GM19328 (cell line): Measurements from ENCODE around the gene USP26.
"Not testable (repeated sequence)": the region's sequence is repeated elsewhere in the genome, so short reads cannot be mapped to it uniquely, and the experiment has no call there.

Experiments used
- ATAC-seq: cut with Tn5 transposase; IDR thresholded peaks from one replicate; pipeline ENCODE4 v1.9.1; 2021; ENCODE audit warnings: mild to moderate bottlenecking, moderate library complexity; ENCODE audit not compliant: unreplicated experiment

USP26 gene, protein sequence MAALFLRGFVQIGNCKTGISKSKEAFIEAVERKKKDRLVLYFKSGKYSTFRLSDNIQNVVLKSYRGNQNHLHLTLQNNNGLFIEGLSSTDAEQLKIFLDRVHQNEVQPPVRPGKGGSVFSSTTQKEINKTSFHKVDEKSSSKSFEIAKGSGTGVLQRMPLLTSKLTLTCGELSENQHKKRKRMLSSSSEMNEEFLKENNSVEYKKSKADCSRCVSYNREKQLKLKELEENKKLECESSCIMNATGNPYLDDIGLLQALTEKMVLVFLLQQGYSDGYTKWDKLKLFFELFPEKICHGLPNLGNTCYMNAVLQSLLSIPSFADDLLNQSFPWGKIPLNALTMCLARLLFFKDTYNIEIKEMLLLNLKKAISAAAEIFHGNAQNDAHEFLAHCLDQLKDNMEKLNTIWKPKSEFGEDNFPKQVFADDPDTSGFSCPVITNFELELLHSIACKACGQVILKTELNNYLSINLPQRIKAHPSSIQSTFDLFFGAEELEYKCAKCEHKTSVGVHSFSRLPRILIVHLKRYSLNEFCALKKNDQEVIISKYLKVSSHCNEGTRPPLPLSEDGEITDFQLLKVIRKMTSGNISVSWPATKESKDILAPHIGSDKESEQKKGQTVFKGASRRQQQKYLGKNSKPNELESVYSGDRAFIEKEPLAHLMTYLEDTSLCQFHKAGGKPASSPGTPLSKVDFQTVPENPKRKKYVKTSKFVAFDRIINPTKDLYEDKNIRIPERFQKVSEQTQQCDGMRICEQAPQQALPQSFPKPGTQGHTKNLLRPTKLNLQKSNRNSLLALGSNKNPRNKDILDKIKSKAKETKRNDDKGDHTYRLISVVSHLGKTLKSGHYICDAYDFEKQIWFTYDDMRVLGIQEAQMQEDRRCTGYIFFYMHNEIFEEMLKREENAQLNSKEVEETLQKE

DNA sequence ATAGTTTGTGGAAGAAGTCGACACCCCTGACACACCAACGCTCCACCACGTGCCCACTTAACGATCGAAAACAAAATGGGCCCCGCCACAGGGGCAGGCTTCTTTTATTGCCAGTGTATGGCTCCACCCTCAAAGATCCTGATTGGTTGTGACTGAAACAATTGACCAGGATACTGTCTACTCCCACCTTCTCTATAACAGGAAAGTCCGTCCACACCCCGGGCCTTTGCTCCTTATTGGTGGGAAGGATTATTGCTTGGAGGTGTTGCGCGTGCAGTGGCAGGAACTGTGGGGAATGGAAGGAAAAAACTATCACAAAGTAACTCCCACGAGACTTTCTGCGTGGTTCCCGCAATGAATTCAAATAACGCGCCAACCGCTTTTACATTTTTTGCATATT, at the start of gene USP26:
TSS of gene USP26 (minus strand) at position 79 of the 400 bp plus-strand sequence. CDS start 68,889 bp downstream, outside the sequence.
- no peak for ATAC-seq

DNA sequence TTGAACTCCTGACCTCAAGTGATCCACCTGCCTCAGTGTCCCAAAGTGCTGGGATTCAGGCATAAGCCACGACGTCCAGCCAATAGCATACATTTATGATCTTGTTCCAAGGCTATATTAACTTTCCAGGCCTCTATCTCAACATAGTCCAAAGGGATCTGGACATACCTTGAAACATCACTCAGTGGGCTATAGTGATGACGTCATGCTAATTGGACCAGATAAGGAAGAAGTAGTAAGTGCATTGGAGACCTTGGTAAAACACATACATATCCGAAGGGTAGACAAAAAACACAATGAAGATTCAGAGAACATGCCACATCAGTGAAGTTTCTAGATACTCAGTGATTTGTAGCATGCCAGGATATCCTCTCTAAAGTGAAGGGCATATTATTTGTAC, 37.4 kb upstream of the USP26 start:
- no peak for ATAC-seq

DNA sequence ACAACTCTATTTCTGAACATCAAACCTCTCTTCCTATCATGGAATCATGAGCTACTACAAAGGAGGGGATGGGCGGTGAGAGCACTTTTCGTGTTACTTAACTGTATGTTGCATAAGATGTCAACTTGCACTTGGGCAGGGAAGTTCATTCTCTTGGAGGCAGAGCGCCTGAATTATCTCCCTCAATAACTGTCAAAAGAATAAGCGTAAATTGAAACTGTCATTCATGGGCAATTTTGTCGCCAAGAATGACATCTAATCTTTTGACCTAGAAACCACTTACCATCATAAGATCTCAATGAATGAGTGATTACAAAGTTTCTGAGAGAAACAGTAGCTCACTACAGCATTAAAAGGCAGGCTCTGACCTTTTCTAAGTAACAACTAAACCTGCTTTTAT, 23.5 kb upstream of the USP26 start:
- ATAC-seq, result no peak

DNA sequence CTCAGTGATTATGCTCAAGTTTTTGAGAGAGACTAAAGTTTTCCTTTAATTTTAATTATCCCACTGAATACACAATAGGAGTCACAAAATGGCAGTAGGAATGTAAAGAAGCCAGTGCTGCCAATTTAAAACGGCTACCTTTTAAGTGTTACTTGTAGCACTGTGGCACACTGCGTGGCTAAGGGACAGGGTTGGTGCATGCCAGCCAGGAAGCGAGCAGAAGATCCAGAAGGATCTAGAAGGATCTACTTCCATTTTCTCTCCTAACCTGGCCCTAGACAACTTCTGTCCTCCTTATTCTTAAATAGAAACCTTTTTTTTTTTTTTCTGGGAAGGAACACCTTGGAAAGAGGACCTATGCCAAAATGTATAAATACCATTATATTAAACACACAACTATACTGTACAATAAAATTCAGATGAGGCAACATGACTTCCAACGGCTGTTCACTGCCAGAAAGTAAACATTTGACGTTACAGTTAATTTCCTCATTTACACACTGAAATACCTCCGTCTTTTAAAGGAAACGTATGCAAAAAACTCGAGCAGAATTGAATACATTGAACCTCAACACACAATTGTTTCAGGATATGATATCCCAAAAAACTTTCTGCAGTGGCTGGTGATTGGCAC, 2.7 kb downstream of the USP26 start:
- ATAC-seq, result no peak

DNA sequence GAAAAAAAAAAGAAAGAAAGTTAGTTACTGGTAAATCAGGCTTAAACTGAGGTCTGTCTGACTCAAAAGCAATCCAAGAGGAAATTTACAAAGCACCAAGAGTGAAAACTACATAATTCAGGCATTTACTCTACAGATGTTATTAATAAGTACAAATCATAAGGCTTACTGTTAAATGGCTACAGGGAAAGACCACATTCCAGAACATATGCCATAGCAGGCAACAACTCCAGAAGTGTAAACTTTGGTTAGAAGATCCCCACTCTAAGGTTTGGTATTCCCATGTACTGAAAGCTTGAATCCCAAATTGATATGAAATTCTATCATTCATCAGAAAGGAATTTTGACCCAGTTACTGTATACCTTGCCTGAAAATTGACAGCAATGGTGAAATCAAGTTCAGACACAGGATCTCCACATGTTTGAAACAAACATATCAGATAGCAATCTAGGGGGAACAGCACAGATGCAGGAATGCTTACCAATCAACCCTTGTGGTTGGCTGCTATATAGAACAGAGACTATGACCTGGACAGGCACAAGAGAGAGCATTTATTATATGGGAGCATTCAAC, 6.6 kb downstream of the USP26 start:
- no peak for ATAC-seq

DNA sequence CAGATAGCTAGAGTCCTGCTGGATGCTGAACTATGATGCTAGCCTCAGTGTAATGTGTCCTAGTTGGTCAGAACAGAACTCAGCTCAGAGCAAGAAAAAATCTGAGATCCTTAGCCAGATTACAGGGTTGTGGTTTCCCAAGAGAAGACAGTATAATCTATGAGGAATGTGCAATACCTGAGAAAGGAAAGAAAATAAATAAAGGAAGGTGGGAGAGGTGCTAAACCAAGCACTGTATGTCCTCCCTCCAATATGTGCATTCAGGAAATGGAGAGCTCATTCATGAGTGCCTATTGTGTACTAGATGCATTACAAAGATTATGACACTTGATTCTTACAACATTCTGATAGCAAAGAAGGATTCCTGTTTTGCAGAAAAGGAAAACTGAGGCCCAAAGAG, 7.5 kb downstream of the USP26 start:
- ATAC-seq, result no peak

DNA sequence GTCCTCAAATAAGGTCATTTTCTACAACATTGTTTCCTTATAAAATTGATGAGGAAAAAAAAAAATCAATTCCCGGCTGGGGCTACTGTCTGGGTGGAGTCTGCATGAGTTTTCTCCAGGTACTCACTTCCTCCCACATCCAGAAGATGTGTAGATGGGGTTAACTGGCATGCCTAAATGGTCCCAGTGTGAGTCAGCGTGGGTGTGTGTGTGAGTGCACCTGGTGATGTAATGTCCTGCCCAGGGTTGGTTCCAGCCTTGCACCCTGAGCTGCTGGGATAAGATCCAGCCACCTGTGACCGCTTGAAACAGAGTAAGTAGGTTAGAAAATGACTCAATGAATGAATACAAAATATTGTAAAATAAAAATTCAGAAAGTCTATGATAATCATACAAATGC, 11.1 kb downstream of the USP26 start:
- no peak for ATAC-seq

DNA sequence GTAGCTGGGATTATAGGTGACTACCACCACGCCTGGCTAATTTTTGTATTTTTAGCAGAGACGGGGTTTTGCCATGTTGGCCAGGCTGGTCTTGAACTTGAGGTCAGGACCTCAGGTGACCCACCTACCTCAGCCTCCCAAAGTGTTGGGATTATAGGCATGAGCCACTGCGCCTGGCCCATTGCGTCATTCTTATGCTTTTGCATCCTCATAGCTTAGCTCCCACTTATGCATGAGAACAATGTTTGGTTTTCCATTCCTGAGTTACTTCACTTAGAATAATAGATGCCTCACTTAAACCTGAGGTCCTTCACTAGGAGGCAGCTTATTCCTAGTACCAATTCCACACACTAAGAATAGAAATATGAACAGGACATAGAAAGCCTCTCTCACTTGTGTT, 11.9 kb downstream of the USP26 start:
- ATAC-seq, result not testable (repeated sequence)

DNA sequence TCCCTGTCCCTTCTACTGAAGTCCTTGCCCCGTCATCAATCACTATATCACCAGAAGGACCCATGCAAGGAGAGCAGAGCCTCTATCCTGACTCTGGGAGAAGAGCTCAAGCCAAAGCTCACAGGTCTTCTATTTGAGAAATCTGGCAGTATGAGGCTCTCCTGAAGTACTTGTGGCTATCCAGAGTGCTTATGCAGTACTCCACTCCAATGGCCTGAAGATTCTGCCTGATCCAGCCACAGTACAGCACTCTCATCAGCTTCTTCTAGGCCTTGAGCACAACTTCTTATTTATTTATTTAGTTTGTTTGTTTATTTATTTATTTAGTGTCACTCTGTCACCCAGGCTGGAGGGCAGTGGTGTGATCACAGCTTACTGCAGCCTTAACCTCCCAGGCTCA, 13.0 kb downstream of the USP26 start:
- ATAC-seq, result no peak

DNA sequence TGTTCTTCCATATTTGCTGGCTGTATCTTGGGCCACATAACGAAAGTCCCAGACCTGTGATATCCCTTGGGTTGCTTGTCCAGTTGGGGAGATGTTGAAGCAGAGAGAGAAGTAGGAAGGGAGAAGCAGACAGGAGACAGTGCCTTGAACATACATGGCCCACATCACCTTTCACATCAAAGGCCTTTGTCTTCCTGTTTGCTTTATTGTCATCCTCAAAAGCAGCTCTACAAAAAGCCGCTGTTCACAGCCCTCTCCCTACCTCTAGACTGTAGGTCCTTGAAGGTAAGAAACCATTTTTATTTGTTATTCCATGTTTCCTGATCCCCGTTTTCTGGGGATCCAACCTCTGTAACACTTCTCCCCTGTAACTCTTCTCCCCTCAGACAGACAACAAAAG, 14.9 kb downstream of the USP26 start:
- no peak for ATAC-seq

DNA sequence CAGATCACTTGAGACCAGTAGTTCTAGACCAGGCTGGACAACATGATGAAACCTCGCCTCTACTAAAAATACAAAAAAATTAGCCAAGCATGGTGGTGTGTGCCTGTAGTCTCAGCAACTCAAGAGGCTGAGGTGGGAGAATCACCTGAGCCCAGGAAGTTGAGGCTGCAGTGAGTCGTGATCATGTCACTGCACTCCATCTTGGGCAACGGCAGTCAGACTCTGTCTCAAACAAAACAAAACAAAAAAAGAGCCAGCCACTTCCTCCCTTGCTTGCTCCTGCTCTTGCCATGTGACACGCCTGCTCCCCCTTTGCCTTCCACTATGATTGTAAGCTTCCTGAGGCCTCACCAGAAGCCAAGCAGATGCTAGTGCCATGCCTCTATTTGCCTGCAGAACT, 19.1 kb downstream of the USP26 start:
- not testable (repeated sequence) for ATAC-seq

DNA sequence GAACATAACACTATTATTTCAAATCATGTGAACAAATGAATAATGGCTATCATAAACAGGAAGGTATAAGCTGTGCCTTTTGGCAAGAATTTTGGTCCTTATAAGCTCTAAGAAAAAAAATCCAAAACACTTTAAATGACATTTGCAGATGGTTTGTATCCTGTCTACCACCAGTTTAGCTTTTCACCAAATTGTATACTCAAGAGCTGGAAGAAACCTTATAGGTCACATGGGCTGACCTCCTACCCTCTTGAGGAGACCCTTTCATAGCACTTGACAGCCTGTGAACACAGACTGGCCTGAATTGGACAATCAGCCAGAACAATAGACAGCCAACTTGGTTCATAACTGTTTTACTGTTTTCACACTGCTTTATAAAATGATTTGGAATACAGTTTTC, 24.3 kb downstream of the USP26 start:
- ATAC-seq, result no peak

DNA sequence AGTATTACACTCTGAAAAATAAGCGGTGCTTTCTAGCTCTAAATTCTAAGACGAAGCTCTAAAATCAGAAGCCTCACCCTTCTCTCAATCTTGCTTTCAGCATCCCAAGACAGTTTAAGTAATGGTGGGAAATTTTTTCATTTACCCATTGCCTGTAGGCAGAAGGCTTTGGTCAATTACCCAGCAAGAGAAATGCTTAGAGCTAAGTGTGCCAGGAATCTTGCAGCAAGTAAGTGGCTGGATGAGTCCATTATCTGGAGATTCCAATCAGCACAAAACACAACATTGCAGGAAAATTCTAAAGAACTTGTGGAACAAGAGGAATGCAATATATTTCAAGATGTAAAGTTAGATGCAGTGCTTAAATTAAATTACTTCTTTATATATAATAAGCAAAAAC, 28.4 kb downstream of the USP26 start:
- ATAC-seq, result no peak

DNA sequence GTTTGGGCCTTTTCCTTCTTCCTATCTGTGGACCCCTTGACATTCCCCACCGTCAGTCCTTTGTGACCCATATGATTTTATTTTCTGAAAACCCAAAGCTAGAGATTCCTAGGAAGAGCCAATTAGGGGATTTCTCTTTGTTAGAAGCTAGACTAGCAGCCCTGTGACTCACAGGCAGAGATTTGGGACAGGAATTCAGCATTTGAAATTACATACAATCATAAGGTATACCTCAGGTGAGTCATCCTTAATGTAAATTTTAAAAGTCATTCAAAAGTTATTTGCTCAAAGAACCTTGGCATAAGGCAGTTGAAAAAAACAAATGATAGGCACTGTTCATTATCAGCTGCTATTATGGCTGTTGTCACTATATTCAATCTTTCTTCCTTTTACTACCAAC, 40.6 kb downstream of the USP26 start:
- ATAC-seq, result no peak

DNA sequence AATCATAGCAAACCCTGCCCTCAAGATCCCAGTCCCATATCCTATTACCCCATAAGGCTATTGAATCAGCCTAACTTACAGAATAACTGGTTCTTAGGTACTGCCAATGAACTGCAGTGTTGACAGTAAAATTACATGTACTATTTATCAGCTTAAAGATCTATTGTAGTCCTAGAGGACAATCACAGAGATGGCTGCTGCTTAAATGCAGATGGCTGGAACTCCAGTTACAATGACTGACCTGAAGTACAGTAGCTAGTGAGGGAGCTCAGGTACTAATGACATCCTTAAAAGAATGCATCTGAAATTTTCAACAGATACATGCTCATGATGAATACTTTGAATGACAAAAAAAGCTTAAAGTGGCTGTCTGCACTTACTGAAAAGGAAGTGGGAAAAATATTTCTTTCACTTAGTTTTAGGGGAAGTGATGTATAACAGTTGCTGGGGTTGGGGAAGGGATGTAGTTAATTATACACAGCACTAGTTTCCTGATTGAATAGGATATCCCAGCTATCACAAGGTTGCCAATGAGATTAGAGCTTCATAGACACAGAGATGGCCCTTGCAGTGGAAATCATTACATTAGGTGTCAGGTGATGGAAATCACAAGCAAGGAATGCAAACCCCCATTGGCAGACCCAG, 42.0 kb downstream of the USP26 start:
- no peak for ATAC-seq

DNA sequence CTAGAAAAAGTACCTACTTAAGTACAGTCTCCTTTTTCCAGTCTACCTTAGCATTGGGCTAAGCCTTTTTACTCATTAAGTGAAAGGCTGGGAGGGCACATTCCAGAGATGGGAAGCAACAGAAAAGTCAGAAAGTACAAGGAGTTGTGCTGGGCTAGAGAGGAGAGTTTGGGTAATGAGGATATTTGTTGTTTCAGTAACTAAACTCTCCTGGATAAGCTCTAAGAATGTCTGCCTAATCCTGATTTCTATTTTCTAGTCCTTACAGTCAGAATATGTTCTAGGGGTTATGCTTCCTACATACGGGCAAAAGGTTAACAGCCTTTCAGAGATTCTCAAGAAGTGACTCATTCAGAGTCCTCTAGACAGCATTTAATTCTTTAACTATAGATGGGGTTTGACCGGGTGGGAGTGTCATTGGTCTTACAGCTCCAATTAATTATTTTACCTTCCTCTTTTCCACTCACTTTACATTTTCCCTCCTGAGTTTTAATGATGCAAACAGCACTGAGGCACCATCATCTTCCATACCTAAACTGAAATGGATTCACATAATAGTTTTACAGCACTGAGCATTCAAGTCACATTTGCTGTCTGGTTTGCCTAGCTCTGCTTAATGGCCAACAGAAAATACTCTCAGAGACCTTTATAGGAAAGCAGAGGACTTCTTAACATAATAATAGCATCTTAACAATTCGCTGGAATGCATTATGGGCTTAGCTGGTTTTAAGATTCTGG, 42.9 kb downstream of the USP26 start:
- ATAC-seq, result no peak

DNA sequence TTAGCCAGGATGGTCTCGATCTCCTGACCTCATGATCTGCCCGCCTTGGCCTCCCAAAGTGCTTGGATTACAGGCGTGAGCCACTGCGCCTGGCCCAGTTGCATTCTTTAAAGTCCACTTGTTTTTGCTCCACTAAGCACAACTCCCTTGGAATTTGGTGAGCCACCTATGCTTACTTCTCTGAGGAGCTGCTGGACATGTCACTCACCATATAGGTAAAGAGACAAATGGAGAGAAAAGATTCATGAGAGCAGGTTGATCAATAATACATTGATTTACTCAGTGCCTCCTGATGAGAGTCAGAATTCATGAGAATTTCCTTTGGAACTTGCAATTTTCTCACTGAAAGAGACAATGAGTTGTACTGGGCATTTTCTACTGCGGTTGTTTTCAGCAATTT, 48.2 kb downstream of the USP26 start:
- ATAC-seq, result no peak

DNA sequence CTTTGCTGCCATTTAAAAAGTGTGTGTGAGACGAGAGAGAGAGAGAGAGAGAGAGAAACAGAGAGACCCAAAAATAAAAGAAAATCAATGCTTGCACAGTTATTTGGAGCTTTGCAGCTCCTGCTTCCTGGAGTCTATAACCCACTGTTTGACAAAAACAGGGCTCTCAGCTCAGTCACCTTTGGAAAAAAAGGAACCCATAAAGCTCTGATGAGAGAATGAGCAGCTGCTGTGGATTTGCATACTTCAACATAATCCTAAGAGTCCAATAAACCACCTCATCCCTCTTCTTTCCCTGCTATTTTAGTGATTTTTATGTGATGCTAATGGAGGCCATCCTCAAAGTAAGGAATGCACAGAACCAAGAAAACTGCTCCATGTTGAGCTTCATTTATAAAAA, 50.3 kb downstream of the USP26 start:
- ATAC-seq, result no peak

DNA sequence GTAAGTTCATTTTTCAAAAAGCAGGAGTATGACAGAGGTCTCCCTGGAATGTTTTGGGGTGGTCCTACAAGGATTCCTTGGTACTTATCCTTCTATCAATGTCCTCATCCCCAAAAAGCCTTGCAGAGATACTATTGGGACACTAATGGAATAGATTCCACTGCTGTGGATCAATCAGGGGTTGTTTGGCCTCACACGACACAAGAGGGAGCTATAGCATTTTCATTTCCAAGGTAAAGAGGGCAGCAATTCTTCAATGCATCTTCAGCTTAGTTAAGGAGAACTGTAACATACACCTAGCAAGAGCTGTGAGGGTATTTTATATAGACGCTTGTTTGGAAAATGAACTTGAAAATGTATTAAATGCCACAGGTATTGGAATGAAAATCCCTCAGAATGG, 50.9 kb downstream of the USP26 start:
- no peak for ATAC-seq
